BE2C (cell line): Measurements from ENCODE around the gene RAB9B.
"Not testable (repeated sequence)": the region's sequence is repeated elsewhere in the genome, so short reads cannot be mapped to it uniquely, and the experiment has no call there.

Source experiments
- DNase-seq: peaks from one replicate; pipeline ENCODE4 v3.0.0-alpha.2; 2020
- H3K27me3 ChIP-seq: fragments of 250-450 bp; sonication (Bioruptor Pico); 2 replicates; pipeline ENCODE4 v1.5.1; 2020; ENCODE audit warnings: mild to moderate bottlenecking
- H3K36me3 ChIP-seq: fragments of 250-450 bp; sonication (Bioruptor Pico); 2 replicates; pipeline ENCODE4 v1.5.1; 2020; ENCODE audit warnings: mild to moderate bottlenecking
- H3K4me1 ChIP-seq: fragments of 250-450 bp; sonication (Bioruptor Pico); 2 replicates; pipeline ENCODE4 v1.5.1; 2020
- H3K4me3 ChIP-seq: 2 replicates; pipeline ENCODE4 v1.5.1; 2011; ENCODE audit warnings: low read depth, low read length
- H3K9me3 ChIP-seq: fragments of 250-450 bp; sonication (Bioruptor Pico); 2 replicates; pipeline ENCODE4 v1.5.1; 2020
- CTCF ChIP-seq: IDR thresholded peaks from 2 replicates; pipeline ENCODE4 v1.5.1; 2012; ENCODE audit warnings: mild to moderate bottlenecking, low read depth, low read length

Gene RAB9B

GRCh38 chrX:103839404-103839803 is 7.3 kb upstream of the RAB9B start:
- Histone ChIP-seq H3K9me3 (no peaks in the 10 kb centered on the region), H3K4me3 (no peak overlapping the region), H3K36me3 (no peaks in the 10 kb centered on the region), H3K27me3 (no peaks in the 10 kb centered on the region), H3K4me1 (no peaks in the 10 kb centered on the region)
- TF ChIP-seq CTCF: no peak
- DNase-seq: no peak

GRCh38 chrX:103831342-103831802 is 685 bp downstream of the RAB9B start:
- peak overlapping the region; percentile 60 for H3K4me3 ChIP-seq
- H3K4me1 ChIP-seq: no peaks in the 10 kb centered on the region
- no peak for TF ChIP-seq CTCF
- H3K9me3 ChIP-seq: no peaks in the 10 kb centered on the region
- no peaks in the 10 kb centered on the region for H3K36me3 ChIP-seq
- no peak for DNase-seq
- peaks cover 8% of the 10 kb centered on the region; the same call in 1 of the 2 replicates for H3K27me3 ChIP-seq

- peaks cover 8% of the 10 kb centered on the region; the same call in 1 of the 2 replicates for H3K27me3 ChIP-seq
Observed at GRCh38 chrX:103830848-103831247, 1.2 kb downstream of the RAB9B start.

GRCh38 chrX:103828529-103828928 is 3.5 kb downstream of the RAB9B start:
- H3K27me3 ChIP-seq: peaks cover 8% of the 10 kb centered on the region; the same call in 1 of the 2 replicates
- H3K4me1 ChIP-seq: no peaks in the 10 kb centered on the region
- H3K9me3 ChIP-seq: no peaks in the 10 kb centered on the region
- no peak overlapping the region for H3K4me3 ChIP-seq
- TF ChIP-seq CTCF: no peak
- no peak for DNase-seq
- no peaks in the 10 kb centered on the region for H3K36me3 ChIP-seq

More at GRCh38 chrX:103830848-103831247, 1.2 kb downstream of the RAB9B start:
- TF ChIP-seq CTCF: no peak
- DNase-seq: no peak
- Histone ChIP-seq H3K4me1 (no peaks in the 10 kb centered on the region), H3K36me3 (no peaks in the 10 kb centered on the region), H3K9me3 (no peaks in the 10 kb centered on the region), H3K4me3 (peak overlapping the region; percentile 60; the same call in 1 of the 2 replicates)

GRCh38 chrX:103825881-103826280 is 6.2 kb downstream of the RAB9B start:
- H3K36me3 ChIP-seq: no peaks in the 10 kb centered on the region
- TF ChIP-seq CTCF: no peak
- H3K4me3 ChIP-seq: no peak overlapping the region
- no peaks in the 10 kb centered on the region for H3K4me1 ChIP-seq
- no peak for DNase-seq
- H3K27me3 ChIP-seq: peaks cover 1% of the 10 kb centered on the region; the same call in 1 of the 2 replicates
- no peaks in the 10 kb centered on the region for H3K9me3 ChIP-seq

GRCh38 chrX:103823591-103823990 is 8.5 kb downstream of the RAB9B start:
- DNase-seq: no peak
- no peak for TF ChIP-seq CTCF
- H3K4me3 ChIP-seq: no peak overlapping the region
- no peaks in the 10 kb centered on the region for H3K27me3 ChIP-seq
- no peaks in the 10 kb centered on the region for H3K4me1 ChIP-seq
- no peaks in the 10 kb centered on the region for H3K36me3 ChIP-seq
- H3K9me3 ChIP-seq: no peaks in the 10 kb centered on the region

GRCh38 chrX:103820802-103821201 is 11.3 kb downstream of the RAB9B start:
- H3K27me3 ChIP-seq, H3K4me1 ChIP-seq, H3K9me3 ChIP-seq, H3K4me3 ChIP-seq, H3K36me3 ChIP-seq, DNase-seq: not testable (repeated sequence)
